Right lobe of liver (tissue), 6 donors: Measurements from ENCODE around the gene PITPNC1. TPM values are rescaled to one million over a fixed set of nuclear protein-coding genes. Genes with fewer than 3 reads are reported as not detected.
"Not testable (repeated sequence)": the region's sequence is repeated elsewhere in the genome, so short reads cannot be mapped to it uniquely, and the experiment has no call there.

ENCODE experiments used
- ATAC-seq, 4 donors: fragments of 200-7000 bp; cut with Tn5 transposase; one replicate each; pipeline ENCODE4 v1.9.1; 2020; ENCODE audit warnings: mild to moderate bottlenecking in 4 of 4, moderate library complexity in 4 of 4
- DNase-seq, 3 donors: peaks; one replicate each; pipeline ENCODE4 v3.0.0-alpha.2; 2020
- H3K27ac ChIP-seq, 3 donors: fragments of 200-600 bp; one replicate each; pipeline ENCODE4 v1.8.0; 2022
- H3K27me3 ChIP-seq, 2 donors: fragments of 200-600 bp; one replicate each; pipeline ENCODE4 v1.8.0; 2022
- H3K36me3 ChIP-seq, 4 donors: fragments of 200-600 bp; sonication (generic) in 1 of 4; one replicate each; pipeline versions ENCODE4 v1.5.1 to v1.8.0; 2017 to 2022; ENCODE audit warnings: control low read depth in 1 of 4
- H3K4me1 ChIP-seq, 4 donors: fragments of 200-600 bp; sonication (generic) in 1 of 4; one replicate each; pipeline versions ENCODE4 v1.5.1 to v1.8.0; 2017 to 2022; ENCODE audit warnings: control low read depth in 1 of 4
- H3K4me3 ChIP-seq, 3 donors: fragments of 200-600 bp; one replicate each; pipeline ENCODE4 v1.8.0; 2022
- H3K9me3 ChIP-seq, 4 donors: fragments of 200-600 bp; sonication (generic) in 1 of 4; one replicate each; pipeline versions ENCODE4 v1.5.1 to v1.8.0; 2017 to 2022; ENCODE audit warnings: control low read depth in 1 of 4
- CTCF ChIP-seq, 4 donors: fragments of 200-600 bp in 3 of 4; fragments of 450-650 bp in 1 of 4; IDR thresholded peaks; one replicate each; pipeline versions ENCODE4 v1.5.1 to v1.8.0; 2016 to 2022; ENCODE audit warnings: antibody characterized with exemption in 4 of 4, mild to moderate bottlenecking in 2 of 4
- POLR2A ChIP-seq: fragments of 450-650 bp; IDR thresholded peaks from one replicate; pipeline ENCODE4 v1.6.1; 2017; ENCODE audit warnings: antibody characterized with exemption, mild to moderate bottlenecking
- WGBS: methylation state at CpG from one replicate; pipeline ENCODE4 v1.1.6; 2018; ENCODE audit warnings: low coverage, low lambda C conversion rate; ENCODE audit not compliant: insufficient coverage; ENCODE audit errors: missing lambda C conversion rate; 5-methylcytosine and 5-hydroxymethylcytosine counted together
- intact Hi-C, 2 donors: fragments of 100-400 bp; cut with DNase I; formaldehyde crosslinking; loops; one replicate each; pipeline versions ENCODE4 v1.11.2 to v1.14.1; 2022
- long read RNA-seq: library from polyadenylated mRNA; unstranded; transcript quantifications from one replicate; pipeline ENCODE4 v2.0.0, GENCODE V29; 2019
- total RNA-seq, 6 experiments: library from RNA; depleted of rRNA in 2 of 6; stranded (reverse); fragments of >200 nt in 2 of 6; fragmentation: NEBNext Ultra II Directional in 3 of 6; extraction: Animal tissue kit (Norgen Biotek cat#: 25700) in 3 of 6; gene quantifications; one replicate each; pipeline versions ENCODE4 v1.1.0 to v1.2.4, GENCODE V29; 2016 to 2023
- donor health status: DM: no; HTN: yes; CAD: no.
- donor health status: DM: no; HTN: no; CAD: no.
- donor health status: DM: no; HTN: no; CAD: no.
- donor health status: DM: no; HTN: yes; CAD: no.
- donor health status: DM: no; HTN: yes; CAD: no.

The PITPNC1 gene
- 10 to 100 TPM in 2 of 6 experiments, 1 to 10 TPM in 4; 4.7 to 13.0 (median 7.4) TPM for total RNA-seq
- long read RNA-seq: 0 reads

- no peaks in the 10 kb centered on the region for H3K27me3 ChIP-seq
- intact Hi-C loops: loop anchor here (5.0 to 10.0 kb wide), 3 partner anchors 95 to 318 kb away; no protein-coding TSS in a partner anchor
- H3K27ac ChIP-seq: peak within 1 kb of the TSS; percentile 92 to 94 (median 94)
- peak within 1 kb of the TSS; percentile 50 to 69 (median 63) for H3K4me3 ChIP-seq
- WGBS: under 1% methylated on average over 42 of the region's 56 CpGs
- H3K36me3 ChIP-seq: no peaks in the 10 kb centered on the region
- no peaks in the 10 kb centered on the region for H3K9me3 ChIP-seq
- TF ChIP-seq CTCF (IDR thresholded peaks at IDR 0.05): peak in 3 of 4 donors; percentile 19 to 26 (median 22)
- TF ChIP-seq POLR2A: peak; percentile 95
- ATAC-seq (peak; percentile 76 to 89 (median 80)), DNase-seq (peak; percentile 93 to 95 (median 93))
- H3K4me1 ChIP-seq: peaks cover 0 to 12% (median 4%) of the 10 kb centered on the region in 4 donors
These were observed at the start of gene PITPNC1 for GRCh38 chr17:67376737-67377487. Gene PITPNC1, plus strand, starts transcription at chr17:67377281.

GRCh38 chr17:67328026-67328425, 49.1 kb upstream of the PITPNC1 start:
- Histone ChIP-seq H3K9me3 (no peaks in the 10 kb centered on the region), H3K4me1 (peaks cover 0 to 10% (median 0%) of the 10 kb centered on the region in 4 donors), H3K4me3 (no peak overlapping the region), H3K36me3 (no peaks in the 10 kb centered on the region), H3K27ac (no peak overlapping the region), H3K27me3 (no peaks in the 10 kb centered on the region)
- 89% methylated on average over 3 of the region's 3 CpGs for WGBS
- ATAC-seq (no peak), DNase-seq (peak in 1 of 3 donors; percentile 3)
- TF ChIP-seq CTCF (IDR thresholded peaks at IDR 0.05) (no peak), POLR2A (no peak)
- intact Hi-C loops: no loop called here

- 93% methylated on average over 2 of the region's 8 CpGs for WGBS
- H3K27me3 ChIP-seq, H3K9me3 ChIP-seq, DNase-seq, H3K27ac ChIP-seq, intact Hi-C loops, H3K36me3 ChIP-seq, H3K4me3 ChIP-seq, ATAC-seq: not testable (repeated sequence)
- peaks cover 0 to 18% (median 0%) of the 10 kb centered on the region in 4 donors for H3K4me1 ChIP-seq
These were observed 45.5 kb upstream of the PITPNC1 start for GRCh38 chr17:67331381-67332161.

GRCh38 chr17:67332162-67332508, 44.9 kb upstream of the PITPNC1 start:
- H3K27ac ChIP-seq, DNase-seq, H3K36me3 ChIP-seq, intact Hi-C loops, H3K4me3 ChIP-seq, ATAC-seq, H3K27me3 ChIP-seq, H3K9me3 ChIP-seq: not testable (repeated sequence)
- peaks cover 0 to 23% (median 2%) of the 10 kb centered on the region in 4 donors for H3K4me1 ChIP-seq
- WGBS: 43% methylated on average over 1 of the region's 1 CpG

- Histone ChIP-seq H3K4me1 (peaks cover 0 to 33% (median 2%) of the 10 kb centered on the region in 4 donors), H3K36me3 (peaks cover 0 to 3% (median 0%) of the 10 kb centered on the region in 4 donors), H3K27ac (peak overlapping the region in 1 of 3 donors; percentile 62), H3K4me3 (no peak overlapping the region), H3K9me3 (no peaks in the 10 kb centered on the region), H3K27me3 (no peaks in the 10 kb centered on the region)
- WGBS: 76% methylated on average over 2 of the region's 5 CpGs
- DNase-seq: no peak
- ATAC-seq: no peak
- intact Hi-C loops: no loop called here
- TF ChIP-seq POLR2A (no peak), CTCF (IDR thresholded peaks at IDR 0.05) (no peak)
These were observed 41.7 kb upstream of the PITPNC1 start for GRCh38 chr17:67335245-67335835.
